ENCODE data around the gene C11orf54.

DNA sequence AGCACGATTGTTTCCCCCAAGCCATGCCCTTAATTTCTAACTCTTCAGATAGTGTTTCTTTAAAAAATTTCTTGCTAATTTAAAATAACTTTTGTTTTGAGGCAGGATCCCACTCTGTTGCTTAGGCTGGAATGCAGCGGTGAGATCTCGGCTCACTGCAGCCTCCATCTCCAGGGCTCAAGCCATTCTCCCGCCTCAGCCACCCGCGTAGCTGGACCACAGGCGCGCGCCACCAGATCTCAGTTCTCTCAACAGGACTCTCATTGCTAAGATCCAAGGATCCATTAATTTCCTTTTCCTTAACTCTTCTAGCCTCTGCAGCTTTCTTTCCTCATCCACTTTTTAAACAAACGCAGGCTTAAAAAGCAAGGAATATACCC, 42.3 kb downstream of the C11orf54 start:
- TF ChIP-seq HNF4G (IDR thresholded peaks at IDR 0.05): no peak
- TF ChIP-seq, protein P1, sequence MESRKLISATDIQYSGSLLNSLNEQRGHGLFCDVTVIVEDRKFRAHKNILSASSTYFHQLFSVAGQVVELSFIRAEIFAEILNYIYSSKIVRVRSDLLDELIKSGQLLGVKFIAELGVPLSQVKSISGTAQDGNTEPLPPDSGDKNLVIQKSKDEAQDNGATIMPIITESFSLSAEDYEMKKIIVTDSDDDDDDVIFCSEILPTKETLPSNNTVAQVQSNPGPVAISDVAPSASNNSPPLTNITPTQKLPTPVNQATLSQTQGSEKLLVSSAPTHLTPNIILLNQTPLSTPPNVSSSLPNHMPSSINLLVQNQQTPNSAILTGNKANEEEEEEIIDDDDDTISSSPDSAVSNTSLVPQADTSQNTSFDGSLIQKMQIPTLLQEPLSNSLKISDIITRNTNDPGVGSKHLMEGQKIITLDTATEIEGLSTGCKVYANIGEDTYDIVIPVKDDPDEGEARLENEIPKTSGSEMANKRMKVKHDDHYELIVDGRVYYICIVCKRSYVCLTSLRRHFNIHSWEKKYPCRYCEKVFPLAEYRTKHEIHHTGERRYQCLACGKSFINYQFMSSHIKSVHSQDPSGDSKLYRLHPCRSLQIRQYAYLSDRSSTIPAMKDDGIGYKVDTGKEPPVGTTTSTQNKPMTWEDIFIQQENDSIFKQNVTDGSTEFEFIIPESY (IDR thresholded peaks at IDR 0.05): no peak
- TF ChIP-seq, protein P2, sequence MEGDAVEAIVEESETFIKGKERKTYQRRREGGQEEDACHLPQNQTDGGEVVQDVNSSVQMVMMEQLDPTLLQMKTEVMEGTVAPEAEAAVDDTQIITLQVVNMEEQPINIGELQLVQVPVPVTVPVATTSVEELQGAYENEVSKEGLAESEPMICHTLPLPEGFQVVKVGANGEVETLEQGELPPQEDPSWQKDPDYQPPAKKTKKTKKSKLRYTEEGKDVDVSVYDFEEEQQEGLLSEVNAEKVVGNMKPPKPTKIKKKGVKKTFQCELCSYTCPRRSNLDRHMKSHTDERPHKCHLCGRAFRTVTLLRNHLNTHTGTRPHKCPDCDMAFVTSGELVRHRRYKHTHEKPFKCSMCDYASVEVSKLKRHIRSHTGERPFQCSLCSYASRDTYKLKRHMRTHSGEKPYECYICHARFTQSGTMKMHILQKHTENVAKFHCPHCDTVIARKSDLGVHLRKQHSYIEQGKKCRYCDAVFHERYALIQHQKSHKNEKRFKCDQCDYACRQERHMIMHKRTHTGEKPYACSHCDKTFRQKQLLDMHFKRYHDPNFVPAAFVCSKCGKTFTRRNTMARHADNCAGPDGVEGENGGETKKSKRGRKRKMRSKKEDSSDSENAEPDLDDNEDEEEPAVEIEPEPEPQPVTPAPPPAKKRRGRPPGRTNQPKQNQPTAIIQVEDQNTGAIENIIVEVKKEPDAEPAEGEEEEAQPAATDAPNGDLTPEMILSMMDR (IDR thresholded peaks at IDR 0.05; ENCODE audit: low read depth, low read length, missing input control): no peak
- TF ChIP-seq EGR1 (IDR thresholded peaks at IDR 0.05; ENCODE audit: low read depth in 2 of 2): no peak
- TF ChIP-seq HNF4A (conservative IDR thresholded peaks at IDR 0.05): no peak
- TF ChIP-seq, protein P3, sequence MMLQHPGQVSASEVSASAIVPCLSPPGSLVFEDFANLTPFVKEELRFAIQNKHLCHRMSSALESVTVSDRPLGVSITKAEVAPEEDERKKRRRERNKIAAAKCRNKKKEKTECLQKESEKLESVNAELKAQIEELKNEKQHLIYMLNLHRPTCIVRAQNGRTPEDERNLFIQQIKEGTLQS (IDR thresholded peaks at IDR 0.05): no peak
- TF ChIP-seq RXRA (IDR thresholded peaks at IDR 0.05): peak in 1 of 2 donors; percentile 7
- TF ChIP-seq GABPA (IDR thresholded peaks at IDR 0.05 in 1 of 2, conservative IDR thresholded peaks at IDR 0.05 in 1 of 2): no peak
- no peak for TF ChIP-seq FOXA1 (IDR thresholded peaks at IDR 0.05)
- no peak for TF ChIP-seq JUND (IDR thresholded peaks at IDR 0.05)
- TF ChIP-seq SP1 (IDR thresholded peaks at IDR 0.05): no peak

All from liver (tissue), 3 donors.